GM23338 (cell line): Measurements from ENCODE around the gene PLCH2.

Experiments used
- CREB1 ChIP-seq: fragments of 250-450 bp; sonication (Bioruptor Pico); IDR thresholded peaks from 2 replicates; pipeline ENCODE4 v1.5.0; 2020; ENCODE audit warnings: low read depth, mild to moderate bottlenecking, moderate library complexity
- EZH2 ChIP-seq: fragments of 200-600 bp; sonication (generic); IDR thresholded peaks from one replicate; pipeline ENCODE4 v1.8.0; 2017; ENCODE audit warnings: antibody characterized with exemption, mild to moderate bottlenecking, low read depth; ENCODE audit not compliant: unreplicated experiment
- EZH2phosphoT487 ChIP-seq: fragments of 200-600 bp; sonication (generic); IDR thresholded peaks from one replicate; pipeline ENCODE4 v1.8.1; 2018; ENCODE audit warnings: antibody characterized with exemption; ENCODE audit not compliant: unreplicated experiment
- JUNB ChIP-seq: IDR thresholded peaks from one replicate; pipeline ENCODE4 v1.6.1; 2016; ENCODE audit warnings: antibody characterized with exemption; ENCODE audit not compliant: unreplicated experiment
- NANOG ChIP-seq: IDR thresholded peaks from 2 replicates; pipeline ENCODE4 v1.6.1; 2016; ENCODE audit warnings: antibody characterized with exemption, borderline replicate concordance
- POLR2AphosphoS5 ChIP-seq: IDR thresholded peaks from 2 replicates; pipeline ENCODE4 v1.6.1; 2016; ENCODE audit warnings: antibody characterized with exemption, low read depth
- STAT1 ChIP-seq: IDR thresholded peaks from one replicate; pipeline ENCODE4 v1.6.1; 2016; ENCODE audit warnings: antibody characterized with exemption; ENCODE audit not compliant: unreplicated experiment
- ZNF114 ChIP-seq: fragments of 250-450 bp; sonication (Bioruptor Pico); IDR thresholded peaks from 2 replicates; pipeline ENCODE4 v1.5.0; 2020; ENCODE audit warnings: mild to moderate bottlenecking, moderate library complexity
- ZNF331 ChIP-seq: fragments of 250-450 bp; sonication (Bioruptor Pico); IDR thresholded peaks from 2 replicates; pipeline ENCODE4 v1.5.0; 2020; ENCODE audit warnings: low read depth, mild to moderate bottlenecking, moderate library complexity
- TF ChIP-seq, protein P1 (sequence below), 2 experiments: fragments of 200-600 bp in 1 of 2; sonication (generic) in 1 of 2; conservative IDR thresholded peaks; 2 replicates each; pipeline versions ENCODE4 v1.5.1 to v1.6.1; 2016 to 2017; ENCODE audit warnings: antibody characterized with exemption in 2 of 2, low read depth in 2 of 2, mild to moderate bottlenecking in 2 of 2, moderate library complexity in 1 of 2
- TF ChIP-seq, protein P2 (sequence below): IDR thresholded peaks from one replicate; pipeline ENCODE4 v1.6.1; 2018; ENCODE audit warnings: antibody characterized with exemption; ENCODE audit not compliant: unreplicated experiment
- TF ChIP-seq, protein P3 (sequence below): IDR thresholded peaks from 2 replicates; pipeline ENCODE4 v1.6.1; 2016; ENCODE audit warnings: antibody characterized with exemption
- TF ChIP-seq, protein P4 (sequence below): fragments of 250-450 bp; sonication (Bioruptor Pico); IDR thresholded peaks from 2 replicates; pipeline ENCODE4 v1.5.0; 2020; ENCODE audit warnings: mild to moderate bottlenecking, moderate library complexity

DNA sequence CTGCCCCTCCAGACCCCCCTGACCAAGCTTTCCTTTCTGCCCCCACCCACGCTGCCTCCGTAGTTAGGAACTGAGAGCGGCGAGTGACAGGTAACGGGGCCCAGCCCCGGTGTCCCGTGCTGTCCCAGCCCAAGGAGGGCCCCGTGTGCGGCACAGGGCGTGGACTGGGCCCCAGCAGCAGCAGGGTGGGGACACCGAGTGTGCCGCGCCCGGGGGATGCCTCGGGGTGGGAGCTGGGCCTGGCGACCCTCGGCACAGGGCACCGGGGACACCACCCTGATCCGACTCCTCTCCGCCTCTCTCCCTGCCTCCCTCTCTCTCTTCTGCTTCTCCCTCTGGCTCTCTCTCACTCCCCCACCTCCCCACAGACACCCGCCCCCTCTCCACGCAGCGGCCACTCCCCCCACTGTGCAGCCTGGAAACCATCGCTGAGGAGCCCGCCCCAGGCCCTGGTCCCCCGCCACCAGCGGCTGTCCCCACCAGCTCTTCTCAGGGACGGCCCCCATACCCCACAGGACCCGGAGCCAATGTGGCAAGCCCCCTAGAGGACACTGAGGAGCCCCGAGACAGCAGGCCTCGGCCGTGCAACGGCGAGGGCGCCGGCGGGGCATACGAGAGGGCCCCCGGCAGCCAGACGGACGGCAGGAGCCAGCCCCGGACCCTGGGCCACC lies 27.6 kb downstream of the PLCH2 start:
- TF ChIP-seq, protein P1, sequence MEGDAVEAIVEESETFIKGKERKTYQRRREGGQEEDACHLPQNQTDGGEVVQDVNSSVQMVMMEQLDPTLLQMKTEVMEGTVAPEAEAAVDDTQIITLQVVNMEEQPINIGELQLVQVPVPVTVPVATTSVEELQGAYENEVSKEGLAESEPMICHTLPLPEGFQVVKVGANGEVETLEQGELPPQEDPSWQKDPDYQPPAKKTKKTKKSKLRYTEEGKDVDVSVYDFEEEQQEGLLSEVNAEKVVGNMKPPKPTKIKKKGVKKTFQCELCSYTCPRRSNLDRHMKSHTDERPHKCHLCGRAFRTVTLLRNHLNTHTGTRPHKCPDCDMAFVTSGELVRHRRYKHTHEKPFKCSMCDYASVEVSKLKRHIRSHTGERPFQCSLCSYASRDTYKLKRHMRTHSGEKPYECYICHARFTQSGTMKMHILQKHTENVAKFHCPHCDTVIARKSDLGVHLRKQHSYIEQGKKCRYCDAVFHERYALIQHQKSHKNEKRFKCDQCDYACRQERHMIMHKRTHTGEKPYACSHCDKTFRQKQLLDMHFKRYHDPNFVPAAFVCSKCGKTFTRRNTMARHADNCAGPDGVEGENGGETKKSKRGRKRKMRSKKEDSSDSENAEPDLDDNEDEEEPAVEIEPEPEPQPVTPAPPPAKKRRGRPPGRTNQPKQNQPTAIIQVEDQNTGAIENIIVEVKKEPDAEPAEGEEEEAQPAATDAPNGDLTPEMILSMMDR (conservative IDR thresholded peaks at IDR 0.05; ENCODE audit: low read depth in 2 of 2), result 0 out of 4 replicates have a peak, but pooled peaks of 1 of the 2 experiments have one; percentile 21
- TF ChIP-seq EZH2phosphoT487, result no peak
- TF ChIP-seq, protein P2, sequence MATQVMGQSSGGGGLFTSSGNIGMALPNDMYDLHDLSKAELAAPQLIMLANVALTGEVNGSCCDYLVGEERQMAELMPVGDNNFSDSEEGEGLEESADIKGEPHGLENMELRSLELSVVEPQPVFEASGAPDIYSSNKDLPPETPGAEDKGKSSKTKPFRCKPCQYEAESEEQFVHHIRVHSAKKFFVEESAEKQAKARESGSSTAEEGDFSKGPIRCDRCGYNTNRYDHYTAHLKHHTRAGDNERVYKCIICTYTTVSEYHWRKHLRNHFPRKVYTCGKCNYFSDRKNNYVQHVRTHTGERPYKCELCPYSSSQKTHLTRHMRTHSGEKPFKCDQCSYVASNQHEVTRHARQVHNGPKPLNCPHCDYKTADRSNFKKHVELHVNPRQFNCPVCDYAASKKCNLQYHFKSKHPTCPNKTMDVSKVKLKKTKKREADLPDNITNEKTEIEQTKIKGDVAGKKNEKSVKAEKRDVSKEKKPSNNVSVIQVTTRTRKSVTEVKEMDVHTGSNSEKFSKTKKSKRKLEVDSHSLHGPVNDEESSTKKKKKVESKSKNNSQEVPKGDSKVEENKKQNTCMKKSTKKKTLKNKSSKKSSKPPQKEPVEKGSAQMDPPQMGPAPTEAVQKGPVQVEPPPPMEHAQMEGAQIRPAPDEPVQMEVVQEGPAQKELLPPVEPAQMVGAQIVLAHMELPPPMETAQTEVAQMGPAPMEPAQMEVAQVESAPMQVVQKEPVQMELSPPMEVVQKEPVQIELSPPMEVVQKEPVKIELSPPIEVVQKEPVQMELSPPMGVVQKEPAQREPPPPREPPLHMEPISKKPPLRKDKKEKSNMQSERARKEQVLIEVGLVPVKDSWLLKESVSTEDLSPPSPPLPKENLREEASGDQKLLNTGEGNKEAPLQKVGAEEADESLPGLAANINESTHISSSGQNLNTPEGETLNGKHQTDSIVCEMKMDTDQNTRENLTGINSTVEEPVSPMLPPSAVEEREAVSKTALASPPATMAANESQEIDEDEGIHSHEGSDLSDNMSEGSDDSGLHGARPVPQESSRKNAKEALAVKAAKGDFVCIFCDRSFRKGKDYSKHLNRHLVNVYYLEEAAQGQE, result no peak
- TF ChIP-seq EZH2, result no peak
- TF ChIP-seq POLR2AphosphoS5, result no peak
- no peak for TF ChIP-seq STAT1
- no peak for TF ChIP-seq JUNB
- TF ChIP-seq, protein P3, sequence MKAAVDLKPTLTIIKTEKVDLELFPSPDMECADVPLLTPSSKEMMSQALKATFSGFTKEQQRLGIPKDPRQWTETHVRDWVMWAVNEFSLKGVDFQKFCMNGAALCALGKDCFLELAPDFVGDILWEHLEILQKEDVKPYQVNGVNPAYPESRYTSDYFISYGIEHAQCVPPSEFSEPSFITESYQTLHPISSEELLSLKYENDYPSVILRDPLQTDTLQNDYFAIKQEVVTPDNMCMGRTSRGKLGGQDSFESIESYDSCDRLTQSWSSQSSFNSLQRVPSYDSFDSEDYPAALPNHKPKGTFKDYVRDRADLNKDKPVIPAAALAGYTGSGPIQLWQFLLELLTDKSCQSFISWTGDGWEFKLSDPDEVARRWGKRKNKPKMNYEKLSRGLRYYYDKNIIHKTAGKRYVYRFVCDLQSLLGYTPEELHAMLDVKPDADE, result no peak
- TF ChIP-seq ZNF331 (CRISPR knock-in tag), result no peak
- no peak for TF ChIP-seq CREB1 (CRISPR knock-in tag)
- no peak for TF ChIP-seq ZNF114
- TF ChIP-seq NANOG, result no peak
- TF ChIP-seq, protein P4, sequence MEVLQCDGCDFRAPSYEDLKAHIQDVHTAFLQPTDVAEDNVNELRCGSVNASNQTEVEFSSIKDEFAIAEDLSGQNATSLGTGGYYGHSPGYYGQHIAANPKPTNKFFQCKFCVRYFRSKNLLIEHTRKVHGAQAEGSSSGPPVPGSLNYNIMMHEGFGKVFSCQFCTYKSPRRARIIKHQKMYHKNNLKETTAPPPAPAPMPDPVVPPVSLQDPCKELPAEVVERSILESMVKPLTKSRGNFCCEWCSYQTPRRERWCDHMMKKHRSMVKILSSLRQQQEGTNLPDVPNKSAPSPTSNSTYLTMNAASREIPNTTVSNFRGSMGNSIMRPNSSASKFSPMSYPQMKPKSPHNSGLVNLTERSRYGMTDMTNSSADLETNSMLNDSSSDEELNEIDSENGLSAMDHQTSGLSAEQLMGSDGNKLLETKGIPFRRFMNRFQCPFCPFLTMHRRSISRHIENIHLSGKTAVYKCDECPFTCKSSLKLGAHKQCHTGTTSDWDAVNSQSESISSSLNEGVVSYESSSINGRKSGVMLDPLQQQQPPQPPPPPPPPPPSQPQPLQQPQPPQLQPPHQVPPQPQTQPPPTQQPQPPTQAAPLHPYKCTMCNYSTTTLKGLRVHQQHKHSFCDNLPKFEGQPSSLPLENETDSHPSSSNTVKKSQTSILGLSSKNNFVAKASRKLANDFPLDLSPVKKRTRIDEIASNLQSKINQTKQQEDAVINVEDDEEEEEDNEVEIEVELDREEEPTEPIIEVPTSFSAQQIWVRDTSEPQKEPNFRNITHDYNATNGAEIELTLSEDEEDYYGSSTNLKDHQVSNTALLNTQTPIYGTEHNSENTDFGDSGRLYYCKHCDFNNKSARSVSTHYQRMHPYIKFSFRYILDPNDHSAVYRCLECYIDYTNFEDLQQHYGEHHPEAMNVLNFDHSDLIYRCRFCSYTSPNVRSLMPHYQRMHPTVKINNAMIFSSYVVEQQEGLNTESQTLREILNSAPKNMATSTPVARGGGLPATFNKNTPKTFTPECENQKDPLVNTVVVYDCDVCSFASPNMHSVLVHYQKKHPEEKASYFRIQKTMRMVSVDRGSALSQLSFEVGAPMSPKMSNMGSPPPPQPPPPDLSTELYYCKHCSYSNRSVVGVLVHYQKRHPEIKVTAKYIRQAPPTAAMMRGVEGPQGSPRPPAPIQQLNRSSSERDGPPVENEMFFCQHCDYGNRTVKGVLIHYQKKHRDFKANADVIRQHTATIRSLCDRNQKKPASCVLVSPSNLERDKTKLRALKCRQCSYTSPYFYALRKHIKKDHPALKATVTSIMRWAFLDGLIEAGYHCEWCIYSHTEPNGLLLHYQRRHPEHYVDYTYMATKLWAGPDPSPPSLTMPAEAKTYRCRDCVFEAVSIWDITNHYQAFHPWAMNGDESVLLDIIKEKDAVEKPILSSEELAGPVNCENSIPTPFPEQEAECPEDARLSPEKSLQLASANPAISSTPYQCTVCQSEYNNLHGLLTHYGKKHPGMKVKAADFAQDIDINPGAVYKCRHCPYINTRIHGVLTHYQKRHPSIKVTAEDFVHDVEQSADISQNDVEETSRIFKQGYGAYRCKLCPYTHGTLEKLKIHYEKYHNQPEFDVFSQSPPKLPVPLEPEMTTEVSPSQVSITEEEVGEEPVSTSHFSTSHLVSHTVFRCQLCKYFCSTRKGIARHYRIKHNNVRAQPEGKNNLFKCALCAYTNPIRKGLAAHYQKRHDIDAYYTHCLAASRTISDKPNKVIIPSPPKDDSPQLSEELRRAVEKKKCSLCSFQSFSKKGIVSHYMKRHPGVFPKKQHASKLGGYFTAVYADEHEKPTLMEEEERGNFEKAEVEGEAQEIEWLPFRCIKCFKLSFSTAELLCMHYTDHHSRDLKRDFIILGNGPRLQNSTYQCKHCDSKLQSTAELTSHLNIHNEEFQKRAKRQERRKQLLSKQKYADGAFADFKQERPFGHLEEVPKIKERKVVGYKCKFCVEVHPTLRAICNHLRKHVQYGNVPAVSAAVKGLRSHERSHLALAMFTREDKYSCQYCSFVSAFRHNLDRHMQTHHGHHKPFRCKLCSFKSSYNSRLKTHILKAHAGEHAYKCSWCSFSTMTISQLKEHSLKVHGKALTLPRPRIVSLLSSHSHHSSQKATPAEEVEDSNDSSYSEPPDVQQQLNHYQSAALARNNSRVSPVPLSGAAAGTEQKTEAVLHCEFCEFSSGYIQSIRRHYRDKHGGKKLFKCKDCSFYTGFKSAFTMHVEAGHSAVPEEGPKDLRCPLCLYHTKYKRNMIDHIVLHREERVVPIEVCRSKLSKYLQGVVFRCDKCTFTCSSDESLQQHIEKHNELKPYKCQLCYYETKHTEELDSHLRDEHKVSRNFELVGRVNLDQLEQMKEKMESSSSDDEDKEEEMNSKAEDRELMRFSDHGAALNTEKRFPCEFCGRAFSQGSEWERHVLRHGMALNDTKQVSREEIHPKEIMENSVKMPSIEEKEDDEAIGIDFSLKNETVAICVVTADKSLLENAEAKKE (CRISPR knock-in tag), result no peak
